ENCODE measurements around the gene KCP.
"Not testable (repeated sequence)": the region's sequence is repeated elsewhere in the genome, so short reads cannot be mapped to it uniquely, and the experiment has no call there.

- TF ChIP-seq POLR2A, CTCF, POLR2AphosphoS5 (IDR thresholded peaks at IDR 0.05): not testable (repeated sequence)
Observed at GRCh38 chr7:128943251-128943650, 32.7 kb upstream of the KCP start.

Data from breast epithelium (tissue), 3 donors.